ENCODE data around the gene TPK1.

TPK1 gene

GRCh38 chr7:144738146-144738545 lies 97.7 kb downstream of the TPK1 start:
- Histone ChIP-seq H3K27me3 (ENCODE audit: insufficient read depth, low read depth) (no peaks in the 10 kb centered on the region), H3K36me3 (ENCODE audit: insufficient read depth) (no peaks in the 10 kb centered on the region), H3K4me3 (IDR thresholded peaks at IDR 0.05; ENCODE audit: insufficient read depth, low read depth, low read length) (no peak overlapping the region), H3K9ac (no peak overlapping the region), H2AFZ (ENCODE audit: low read depth) (no peak overlapping the region), H4K20me1 (ENCODE audit: insufficient read depth) (no peaks in the 10 kb centered on the region), H3K4me2 (no peak overlapping the region), H3K4me1 (ENCODE audit: low read depth, poor library complexity, severe bottlenecking) (no peaks in the 10 kb centered on the region), H3K79me2 (ENCODE audit: insufficient read depth, low read depth) (no peaks in the 10 kb centered on the region), H3K27ac (no peak overlapping the region)
- TF ChIP-seq CTCF (conservative IDR thresholded peaks at IDR 0.05; ENCODE audit: low read depth, low read length): no peak

- Histone ChIP-seq H3K9ac (no peak overlapping the region), H3K4me2 (no peak overlapping the region), H3K36me3 (ENCODE audit: insufficient read depth) (no peaks in the 10 kb centered on the region), H4K20me1 (ENCODE audit: insufficient read depth) (no peaks in the 10 kb centered on the region), H3K4me3 (IDR thresholded peaks at IDR 0.05; ENCODE audit: insufficient read depth, low read depth, low read length) (no peak overlapping the region), H3K27me3 (ENCODE audit: insufficient read depth, low read depth) (no peaks in the 10 kb centered on the region), H3K79me2 (ENCODE audit: insufficient read depth, low read depth) (no peaks in the 10 kb centered on the region), H2AFZ (ENCODE audit: low read depth) (no peak overlapping the region), H3K4me1 (ENCODE audit: low read depth, poor library complexity, severe bottlenecking) (no peaks in the 10 kb centered on the region), H3K27ac (no peak overlapping the region)
- TF ChIP-seq CTCF (conservative IDR thresholded peaks at IDR 0.05; ENCODE audit: low read depth, low read length): no peak
These were observed 98.9 kb downstream of the TPK1 start for GRCh38 chr7:144736880-144737493.

DNA sequence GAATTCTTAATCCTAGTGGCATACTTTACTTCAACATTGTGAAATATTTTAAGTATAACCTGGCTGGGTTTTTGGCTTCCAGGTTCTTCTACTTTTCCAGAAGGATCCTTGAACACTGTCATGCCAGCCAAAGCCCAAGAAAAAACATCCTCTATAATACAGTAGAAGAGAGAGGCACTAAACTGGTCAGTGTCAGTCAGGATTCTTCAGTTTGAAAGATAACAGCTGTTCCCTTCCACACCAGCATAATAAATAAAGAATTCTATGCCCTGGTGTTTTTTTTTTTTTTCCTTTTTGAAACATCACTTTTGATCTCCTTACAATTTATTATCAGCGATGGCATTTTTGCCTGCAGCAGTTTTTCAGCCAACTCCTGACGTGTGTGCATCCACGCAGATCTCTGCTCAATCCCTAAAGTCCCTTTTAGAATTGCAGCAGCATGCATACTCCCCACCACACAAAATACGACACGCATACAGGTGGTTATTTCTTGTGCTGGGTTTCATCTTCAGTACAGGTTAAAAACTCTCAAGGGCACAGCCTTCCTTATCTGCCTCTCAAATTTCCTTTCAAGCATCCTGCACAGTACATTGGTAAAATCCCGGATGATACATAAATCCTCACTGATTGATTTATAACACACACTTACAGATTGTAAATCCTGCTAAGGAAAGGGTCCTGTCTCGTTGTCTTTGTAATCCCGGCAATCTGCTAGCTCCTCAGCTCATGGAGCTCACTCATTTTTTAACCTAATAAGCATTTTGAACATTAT lies 100.2 kb downstream of the TPK1 start:
- no peak overlapping the region for H3K4me3 ChIP-seq (IDR thresholded peaks at IDR 0.05; ENCODE audit: insufficient read depth, low read depth, low read length)
- H3K27me3 ChIP-seq (ENCODE audit: insufficient read depth, low read depth): no peaks in the 10 kb centered on the region
- no peaks in the 10 kb centered on the region for H3K36me3 ChIP-seq (ENCODE audit: insufficient read depth)
- H2AFZ ChIP-seq (ENCODE audit: low read depth): no peak overlapping the region
- no peaks in the 10 kb centered on the region for H4K20me1 ChIP-seq (ENCODE audit: insufficient read depth)
- no peaks in the 10 kb centered on the region for H3K4me1 ChIP-seq (ENCODE audit: low read depth, poor library complexity, severe bottlenecking)
- H3K9ac ChIP-seq: no peak overlapping the region
- no peak overlapping the region for H3K4me2 ChIP-seq
- no peak for TF ChIP-seq CTCF (conservative IDR thresholded peaks at IDR 0.05; ENCODE audit: low read depth, low read length)
- no peak overlapping the region for H3K27ac ChIP-seq
- no peaks in the 10 kb centered on the region for H3K79me2 ChIP-seq (ENCODE audit: insufficient read depth, low read depth)

DNA sequence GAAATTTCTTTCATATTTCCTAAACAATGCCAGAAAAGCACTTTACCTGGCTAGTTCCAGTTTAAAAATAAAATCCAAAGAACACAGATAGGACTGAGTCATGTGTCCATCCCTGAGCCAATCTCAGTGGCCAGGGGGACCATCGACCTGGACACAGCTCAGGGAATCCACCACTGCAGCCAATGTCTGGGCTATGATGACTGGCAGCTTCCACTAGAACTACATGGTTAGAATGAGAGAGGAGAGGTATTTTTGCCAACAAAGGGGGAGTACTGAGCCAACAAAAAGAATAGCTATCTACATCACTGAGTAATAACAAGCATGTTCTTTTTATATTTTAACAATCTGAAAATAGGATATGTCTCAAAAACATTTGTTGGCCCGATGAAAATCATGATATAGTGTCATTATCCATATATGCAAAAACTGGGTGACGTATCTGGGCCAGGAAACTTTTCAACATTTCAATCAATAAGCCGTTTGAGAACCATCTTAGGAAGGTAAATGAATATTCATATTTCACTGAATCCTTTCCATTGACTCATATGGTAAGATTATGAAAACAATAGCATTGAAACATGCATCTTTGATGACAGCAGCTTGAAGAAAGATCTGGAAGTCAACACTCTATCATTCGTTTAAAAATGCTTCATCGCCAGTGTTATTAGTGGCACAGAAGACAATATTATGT lies 104.0 kb downstream of the TPK1 start:
- Histone ChIP-seq H3K79me2 (ENCODE audit: insufficient read depth, low read depth) (no peaks in the 10 kb centered on the region), H3K4me2 (no peak overlapping the region), H3K36me3 (ENCODE audit: insufficient read depth) (no peaks in the 10 kb centered on the region), H3K27ac (no peak overlapping the region), H3K9ac (no peak overlapping the region), H4K20me1 (ENCODE audit: insufficient read depth) (no peaks in the 10 kb centered on the region), H2AFZ (ENCODE audit: low read depth) (no peak overlapping the region), H3K27me3 (ENCODE audit: insufficient read depth, low read depth) (no peaks in the 10 kb centered on the region), H3K4me3 (IDR thresholded peaks at IDR 0.05; ENCODE audit: insufficient read depth, low read depth, low read length) (no peak overlapping the region), H3K4me1 (ENCODE audit: low read depth, poor library complexity, severe bottlenecking) (no peaks in the 10 kb centered on the region)
- TF ChIP-seq CTCF (conservative IDR thresholded peaks at IDR 0.05; ENCODE audit: low read depth, low read length): no peak
